Esophagus mucosa (tissue), 1 donor: ENCODE measurements around the gene LMNA. TPM values are rescaled to one million over a fixed set of nuclear protein-coding genes. Genes with fewer than 3 reads are reported as not detected.
A peak's percentile ranks its signal among the peaks of the same experiment; 100 is the strongest.

Experiments used
- ATAC-seq: fragments of 200-7000 bp; cut with Tn5 transposase; one replicate; pipeline ENCODE4 v1.9.1; 2020
- total RNA-seq: library from RNA; stranded (reverse); gene quantifications from one replicate; pipeline ENCODE4 v1.2.4, GENCODE V29; 2023
- donor health status: DM: yes; HTN: yes; CAD: no.

The LMNA gene
- total RNA-seq, 1 donor from 2014 or later, result 315 TPM

DNA sequence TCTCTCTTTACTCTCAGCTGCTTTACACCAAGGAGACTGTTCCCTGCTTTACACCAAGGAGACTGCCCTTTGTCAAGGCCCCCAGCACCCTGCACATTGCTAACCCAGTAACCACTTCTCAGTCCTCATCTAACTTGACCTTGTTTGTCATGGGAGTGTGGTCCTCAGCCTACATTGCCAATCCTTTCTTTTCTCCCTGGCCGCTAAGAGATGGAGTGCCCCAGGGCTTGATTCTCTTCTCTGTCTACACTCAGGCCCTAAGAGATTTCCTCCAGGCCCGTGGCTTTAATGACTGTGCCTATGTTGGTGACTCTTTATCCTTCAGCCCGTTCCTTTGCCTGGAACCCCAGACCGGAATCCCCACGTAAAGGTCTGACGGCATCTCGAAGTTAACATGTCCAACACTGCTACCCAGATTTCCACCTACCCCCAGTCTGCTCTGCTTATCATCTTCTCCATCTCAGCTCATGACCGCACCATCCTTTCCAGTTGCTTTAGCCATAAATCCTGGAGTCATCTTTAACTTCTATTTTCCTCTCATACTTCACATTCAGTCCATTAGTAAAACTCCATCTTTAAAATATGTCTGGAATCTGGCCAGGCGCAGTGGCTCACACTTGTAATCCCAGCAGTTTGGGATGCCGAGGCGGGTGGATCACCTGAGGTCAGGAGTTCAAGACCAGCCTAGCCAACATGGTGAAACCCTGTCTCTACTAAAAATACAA lies 29.4 kb downstream of the LMNA start:
- ATAC-seq, result no peak

DNA sequence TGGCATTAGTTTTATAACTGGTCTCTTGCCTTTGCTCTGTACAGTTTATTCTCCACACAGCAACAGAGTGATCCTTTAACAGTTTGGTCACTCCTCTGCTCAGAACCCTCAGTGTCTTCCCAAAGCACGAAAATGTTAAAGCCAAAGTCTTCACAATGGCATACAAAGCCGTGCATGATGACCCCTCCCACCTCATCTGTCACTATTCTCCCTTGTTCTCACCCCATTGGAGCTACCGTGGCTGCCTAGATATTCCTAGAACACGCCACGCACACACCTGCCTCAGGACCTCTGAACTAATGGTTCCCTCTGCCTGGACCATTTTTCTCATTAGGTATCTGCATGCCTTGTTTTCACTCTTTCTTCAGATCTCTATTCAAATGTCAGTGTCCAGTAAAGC lies 30.2 kb downstream of the LMNA start:
- ATAC-seq, result no peak

DNA sequence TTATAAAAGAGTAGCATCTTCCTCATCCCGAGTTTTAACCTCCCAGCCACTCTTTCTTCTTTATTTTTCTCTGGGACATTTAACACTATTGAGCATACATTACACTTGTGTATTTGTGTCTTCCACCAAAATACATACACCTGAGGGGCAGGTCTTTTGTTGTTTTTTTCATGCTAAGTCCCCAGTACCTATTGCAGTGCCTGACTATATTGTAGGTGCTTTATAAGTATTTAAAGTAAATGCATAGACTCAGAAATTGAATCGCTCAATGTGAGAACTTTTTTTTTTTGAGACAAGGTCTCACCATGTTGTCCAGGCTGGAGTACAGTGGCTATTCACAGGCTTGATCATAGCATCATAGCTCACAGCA lies 31.1 kb downstream of the LMNA start:
- no peak for ATAC-seq

DNA sequence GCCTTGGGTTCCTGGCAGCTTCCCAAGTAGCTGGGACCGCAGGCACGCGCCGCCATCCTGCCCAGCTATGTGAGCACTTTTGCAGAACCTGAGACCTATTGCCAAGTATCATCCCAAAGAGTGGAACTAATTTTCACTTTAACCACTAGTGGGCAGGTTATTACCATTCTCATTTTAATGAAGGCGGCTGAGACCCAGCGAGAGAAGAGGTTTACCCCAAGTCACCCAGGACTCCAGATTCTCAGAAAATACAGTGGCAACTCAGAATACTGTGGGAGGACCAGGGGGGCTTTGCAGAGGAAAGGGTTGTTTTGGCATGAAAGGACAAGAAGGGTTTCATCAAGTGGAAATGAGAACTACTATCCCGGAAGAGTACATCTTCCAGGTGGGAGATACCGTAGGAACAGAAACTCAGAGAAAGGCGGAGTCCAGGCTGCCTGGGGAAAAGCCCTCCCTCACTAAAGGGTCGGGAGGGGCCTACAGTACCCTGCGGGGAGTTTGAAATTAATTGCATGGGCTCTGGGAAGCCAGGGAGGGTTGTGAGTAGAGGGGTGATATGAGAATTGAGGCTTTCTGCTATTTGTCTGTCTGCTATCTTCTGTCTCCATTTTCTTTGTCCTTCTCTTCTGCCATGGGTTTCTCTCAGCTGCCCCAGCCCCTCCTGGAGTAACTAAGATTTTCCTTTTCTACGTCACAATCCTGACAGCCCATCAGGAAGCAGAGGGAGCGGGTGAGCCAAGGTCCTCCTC lies 31.7 kb downstream of the LMNA start:
- ATAC-seq, result peak; percentile 56

DNA sequence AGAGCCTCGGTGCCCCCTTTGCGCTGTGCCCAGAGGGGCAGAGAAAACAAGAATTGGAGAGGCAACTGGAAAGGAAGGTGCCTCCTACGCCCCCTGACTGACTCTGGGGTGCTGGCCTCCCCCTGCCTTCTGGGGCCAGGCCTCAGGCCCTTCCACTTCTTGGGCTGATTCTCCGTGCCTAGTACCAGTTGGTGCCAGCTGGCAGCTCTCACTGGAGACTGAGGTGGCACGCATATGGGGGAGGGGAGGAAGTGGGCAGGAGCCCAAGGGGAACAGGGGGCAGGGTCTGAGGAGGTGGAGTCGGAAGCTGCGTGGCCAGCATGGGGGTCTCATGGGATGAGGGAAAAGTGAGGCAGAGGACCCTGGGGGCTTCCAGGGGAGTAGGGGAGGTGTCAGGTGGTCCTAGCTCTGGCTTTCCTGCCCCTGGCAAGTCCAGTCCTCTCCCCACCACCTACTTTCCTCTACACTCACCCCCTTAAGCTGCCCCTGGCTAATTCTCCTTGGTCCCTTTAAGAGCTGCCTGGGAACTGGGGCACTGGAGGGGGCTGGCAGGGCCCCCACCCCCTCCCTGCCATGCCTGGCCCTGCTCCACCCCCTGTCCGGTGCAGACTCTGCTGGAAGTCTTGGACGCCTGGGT lies 32.4 kb downstream of the LMNA start:
- peak; percentile 1 for ATAC-seq

DNA sequence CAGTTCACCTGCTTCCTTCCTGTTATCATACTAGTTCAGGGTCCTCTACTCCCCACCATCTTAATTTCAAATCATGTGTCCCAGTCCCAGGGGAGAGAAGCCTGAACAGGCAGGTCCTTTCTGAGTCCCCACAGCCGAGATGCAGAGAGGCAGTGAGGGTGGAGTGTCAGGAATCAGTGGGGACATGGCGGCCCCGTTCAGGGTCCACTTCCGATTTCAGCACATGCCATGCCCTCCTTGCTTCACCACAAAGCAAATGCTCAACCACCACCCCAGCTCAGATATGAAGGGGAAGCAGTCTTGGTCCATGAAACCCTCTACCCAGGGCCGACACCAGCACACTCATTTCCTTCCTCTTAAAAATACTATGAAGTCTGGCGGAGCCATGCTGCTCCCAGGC lies 33.7 kb downstream of the LMNA start:
- no peak for ATAC-seq

DNA sequence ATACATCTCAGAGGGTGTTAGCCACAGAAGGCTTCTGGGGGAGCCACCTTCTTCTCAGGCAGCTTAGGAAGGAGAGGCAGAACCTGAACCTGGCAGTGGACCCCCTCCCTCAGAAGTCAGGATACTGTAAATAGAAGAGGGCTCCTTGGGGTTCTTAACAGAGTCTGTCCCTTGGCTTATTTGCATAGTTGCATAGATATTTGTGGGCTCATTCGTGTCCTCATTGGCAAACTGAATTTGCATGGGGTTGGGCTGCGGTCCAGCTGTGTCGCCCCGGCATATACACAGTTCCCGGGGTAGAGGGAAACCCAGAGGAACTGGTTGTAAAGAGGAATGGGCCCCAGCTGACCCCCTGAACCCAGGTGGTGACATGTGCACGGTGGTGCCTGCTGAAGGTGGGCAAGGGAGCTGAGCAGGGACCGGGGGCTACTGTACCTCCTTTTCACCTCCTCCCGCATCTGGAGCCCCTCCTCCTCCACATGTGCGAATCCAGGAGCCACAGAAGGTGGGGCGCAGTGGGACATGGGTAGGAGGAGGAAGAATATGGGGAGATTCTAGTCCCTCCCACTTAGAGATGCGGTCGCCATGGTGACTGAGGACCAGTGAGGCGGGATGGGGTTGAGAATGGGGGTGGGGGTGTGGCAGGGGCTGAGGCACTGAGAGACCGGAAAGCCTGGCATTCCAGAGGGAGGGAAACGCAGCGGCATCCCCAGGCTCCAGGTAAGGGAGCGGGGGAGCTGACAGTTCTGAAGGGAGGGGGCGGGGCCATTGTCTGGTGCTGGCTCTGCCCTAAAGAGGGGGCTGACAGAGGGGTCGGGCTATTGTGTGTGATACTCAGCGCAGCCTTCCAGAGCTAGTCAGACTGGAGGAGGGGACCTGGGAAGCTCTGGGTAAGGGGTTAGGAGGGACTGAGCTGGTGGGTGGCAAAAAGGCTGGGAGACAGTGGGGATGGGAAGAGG lies 35.1 kb downstream of the LMNA start:
- no peak for ATAC-seq

DNA sequence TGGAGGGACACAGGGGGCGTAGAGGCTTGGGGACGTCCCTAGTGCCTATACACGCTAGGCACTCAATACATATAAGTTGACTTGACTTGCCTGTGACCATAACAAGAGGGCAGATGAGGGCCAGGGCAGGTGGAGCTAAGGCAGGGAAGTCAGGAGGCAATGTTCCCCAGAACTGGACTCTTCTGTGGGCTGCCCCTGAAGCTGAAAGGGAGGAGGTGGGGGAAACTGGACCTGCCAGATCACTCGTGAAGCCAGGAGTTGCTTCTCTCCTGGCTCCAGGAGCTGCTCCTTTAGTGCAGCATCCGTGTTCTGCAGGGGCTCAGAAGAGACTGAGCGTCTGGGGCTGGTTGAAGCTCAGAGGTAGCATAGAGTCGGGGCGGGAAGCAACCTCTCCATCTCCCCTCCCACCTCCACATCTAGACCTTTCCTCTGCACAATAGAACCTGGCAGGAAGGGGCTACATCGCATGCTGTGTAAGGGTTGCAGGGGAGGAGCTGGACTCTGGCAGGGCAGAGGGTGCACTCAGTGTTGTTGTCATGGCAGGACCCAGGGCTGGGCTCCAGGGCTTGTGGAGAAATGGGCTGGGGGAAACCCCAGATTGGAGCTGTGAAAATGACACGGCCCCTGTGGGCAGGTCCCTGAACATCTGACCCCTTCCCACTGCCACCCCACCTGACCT lies 36.0 kb downstream of the LMNA start:
- no peak for ATAC-seq

DNA sequence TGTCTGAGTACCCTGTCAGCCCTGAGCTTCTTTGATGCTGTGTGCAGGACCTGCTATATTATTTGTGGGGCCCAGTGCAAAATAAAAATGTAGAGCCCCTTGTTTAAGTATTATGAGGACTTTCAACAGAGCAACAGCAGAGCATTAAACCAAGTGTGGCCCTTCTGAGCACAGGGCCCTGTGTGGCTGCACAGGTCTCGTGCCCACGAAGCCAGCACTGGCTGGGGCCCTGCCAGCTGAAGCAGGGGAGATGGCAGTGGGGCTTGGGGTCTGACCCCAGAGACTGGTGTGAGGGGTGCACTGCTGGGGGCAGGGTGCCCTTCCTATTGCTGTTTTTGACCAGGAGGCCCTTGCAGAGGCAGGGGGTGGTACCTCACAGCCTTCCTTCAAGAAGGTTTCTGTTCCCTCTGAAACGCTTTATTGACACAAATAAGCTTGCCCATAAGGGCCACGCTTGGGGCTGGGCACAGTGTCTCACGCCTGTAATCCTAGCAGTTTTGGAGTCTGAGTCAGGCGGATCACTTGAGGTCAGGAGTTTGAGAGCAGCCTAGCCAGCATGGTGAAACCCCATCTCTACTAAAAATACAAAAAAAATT lies 36.7 kb downstream of the LMNA start:
- ATAC-seq, result peak; percentile 22

DNA sequence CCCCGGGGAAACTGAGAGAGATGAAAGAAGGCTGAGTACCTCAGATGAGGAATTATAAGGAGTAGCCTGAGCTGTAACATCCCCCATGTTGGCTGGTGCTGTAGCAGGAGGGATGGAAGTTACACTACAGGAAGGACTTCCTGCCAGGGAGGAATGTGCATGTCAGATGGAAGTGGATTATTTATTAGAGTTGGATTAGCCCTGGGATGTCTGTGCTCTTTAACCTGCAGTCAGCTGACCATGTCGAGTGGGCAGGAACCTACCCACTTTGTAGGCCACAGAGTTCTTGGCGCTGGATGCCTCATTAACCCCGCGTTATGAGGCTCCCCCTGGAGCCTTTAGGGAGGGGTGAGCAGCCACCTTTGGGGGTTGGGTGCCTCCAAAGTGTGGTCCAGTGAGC lies 38.1 kb downstream of the LMNA start:
- no peak for ATAC-seq

DNA sequence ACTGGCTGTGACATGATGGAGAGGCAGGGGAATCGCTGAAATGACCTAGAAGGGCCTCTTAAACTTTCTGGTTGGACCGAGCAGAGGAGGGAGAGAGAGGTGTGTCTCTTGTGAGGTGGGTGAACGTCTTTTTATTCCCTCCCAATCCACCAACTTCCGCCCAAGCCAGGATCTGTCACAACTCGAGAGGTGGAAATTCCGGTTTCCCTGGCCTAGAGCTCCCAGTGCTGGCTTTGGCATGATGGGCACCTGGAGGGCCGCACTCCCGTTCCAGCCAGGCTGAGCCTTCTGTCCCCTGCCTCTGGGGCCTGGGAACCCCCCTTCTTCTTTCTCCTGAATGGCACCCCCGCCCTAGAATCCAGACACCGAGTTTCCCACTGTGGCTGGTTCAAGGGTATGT lies 38.9 kb downstream of the LMNA start, which contains the start of gene SEMA4A:
Gene SEMA4A, plus strand, starts transcription at position 224 of the 400 bp plus-strand sequence. CDS start 994 bp downstream, outside the sequence.
- peak; percentile 79 for ATAC-seq

DNA sequence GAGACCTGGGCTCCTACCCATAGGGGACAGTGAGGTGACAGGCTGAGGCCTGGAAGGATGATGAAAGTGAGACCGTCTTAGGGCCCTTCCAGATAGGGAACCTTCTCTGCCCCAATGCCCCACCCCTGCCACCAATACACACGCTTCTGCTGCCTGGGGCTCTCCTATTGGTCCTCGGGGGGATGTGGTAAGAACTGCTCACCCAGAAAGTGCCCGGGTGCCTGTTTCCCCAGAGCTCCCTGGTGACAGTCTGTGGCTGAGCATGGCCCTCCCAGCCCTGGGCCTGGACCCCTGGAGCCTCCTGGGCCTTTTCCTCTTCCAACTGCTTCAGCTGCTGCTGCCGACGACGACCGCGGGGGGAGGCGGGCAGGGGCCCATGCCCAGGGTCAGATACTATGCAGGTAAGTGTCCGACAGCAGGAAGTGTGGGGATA lies 39.8 kb downstream of the LMNA start:
- peak; percentile 53 for ATAC-seq

DNA sequence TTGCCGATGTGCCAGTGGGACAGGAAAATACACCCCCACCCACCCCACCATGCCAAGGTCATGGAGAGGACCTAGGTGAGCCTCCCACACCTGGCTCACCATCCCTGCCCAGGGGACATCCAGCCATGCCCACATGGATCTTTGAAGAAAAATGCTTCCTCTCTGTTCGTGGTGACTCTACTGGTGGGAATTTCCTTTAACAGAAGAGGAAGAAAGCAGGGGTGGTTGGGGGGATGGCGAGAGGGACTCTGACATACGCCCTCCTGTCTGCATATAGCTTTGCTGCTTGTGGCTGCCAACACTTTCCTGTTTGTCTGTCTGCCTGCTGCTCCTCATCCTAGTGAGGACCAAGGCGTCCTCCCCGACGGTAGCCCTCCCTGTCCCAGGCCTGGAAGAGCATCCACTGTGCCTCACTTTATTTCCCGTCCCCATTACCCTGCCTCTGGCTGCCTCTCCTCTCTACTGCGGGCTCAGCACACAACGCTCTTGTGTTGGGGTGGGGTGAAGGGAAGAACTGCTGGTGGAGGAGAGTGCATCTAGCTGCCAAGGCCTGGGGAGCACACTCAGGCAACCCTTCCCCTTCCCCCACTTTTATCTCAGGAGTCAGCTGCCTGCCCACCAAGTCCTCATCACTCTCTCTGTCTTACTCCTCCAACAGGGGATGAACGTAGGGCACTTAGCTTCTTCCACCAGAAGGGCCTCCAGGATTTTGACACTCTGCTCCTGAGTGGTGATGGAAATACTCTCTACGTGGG lies 41.4 kb downstream of the LMNA start:
- ATAC-seq, result no peak

DNA sequence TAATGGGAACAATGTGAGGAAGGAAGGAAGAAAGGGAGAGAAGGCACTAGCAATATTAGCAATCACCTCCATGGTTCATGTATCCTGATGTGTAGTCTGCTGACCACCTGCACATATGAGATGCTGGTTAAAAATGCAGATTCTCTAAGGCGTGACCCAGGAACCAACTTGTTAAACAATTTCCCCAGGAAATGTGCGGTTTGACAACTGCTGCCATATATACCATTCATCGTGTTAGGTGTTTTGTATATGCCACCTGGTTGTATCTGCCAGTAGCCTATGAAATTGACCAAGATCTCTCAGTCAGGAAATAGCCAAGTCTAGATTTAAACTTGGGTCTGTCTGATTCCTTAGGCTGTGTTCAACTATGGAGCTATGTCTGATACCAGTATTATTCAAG lies 43.0 kb downstream of the LMNA start:
- no peak for ATAC-seq

DNA sequence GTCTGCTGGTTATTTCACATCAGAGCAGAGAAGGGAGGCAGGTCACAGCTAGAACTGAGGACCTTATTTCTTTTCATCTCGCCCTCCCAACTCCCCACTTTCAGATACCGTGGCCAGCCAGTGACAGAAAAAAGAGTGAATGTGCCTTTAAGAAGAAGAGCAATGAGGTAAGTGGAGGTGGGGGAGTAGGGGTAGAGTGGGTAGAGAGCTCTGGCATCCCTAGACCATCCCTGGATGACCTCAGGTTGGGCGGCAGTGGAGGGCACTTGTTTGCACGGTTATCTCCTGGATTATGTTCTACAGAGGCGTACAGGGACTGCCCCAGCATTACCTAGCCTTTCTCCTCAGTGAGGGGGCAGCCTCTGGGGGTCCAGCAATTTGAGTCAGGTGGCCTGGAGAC lies 43.5 kb downstream of the LMNA start:
- ATAC-seq, result no peak

DNA sequence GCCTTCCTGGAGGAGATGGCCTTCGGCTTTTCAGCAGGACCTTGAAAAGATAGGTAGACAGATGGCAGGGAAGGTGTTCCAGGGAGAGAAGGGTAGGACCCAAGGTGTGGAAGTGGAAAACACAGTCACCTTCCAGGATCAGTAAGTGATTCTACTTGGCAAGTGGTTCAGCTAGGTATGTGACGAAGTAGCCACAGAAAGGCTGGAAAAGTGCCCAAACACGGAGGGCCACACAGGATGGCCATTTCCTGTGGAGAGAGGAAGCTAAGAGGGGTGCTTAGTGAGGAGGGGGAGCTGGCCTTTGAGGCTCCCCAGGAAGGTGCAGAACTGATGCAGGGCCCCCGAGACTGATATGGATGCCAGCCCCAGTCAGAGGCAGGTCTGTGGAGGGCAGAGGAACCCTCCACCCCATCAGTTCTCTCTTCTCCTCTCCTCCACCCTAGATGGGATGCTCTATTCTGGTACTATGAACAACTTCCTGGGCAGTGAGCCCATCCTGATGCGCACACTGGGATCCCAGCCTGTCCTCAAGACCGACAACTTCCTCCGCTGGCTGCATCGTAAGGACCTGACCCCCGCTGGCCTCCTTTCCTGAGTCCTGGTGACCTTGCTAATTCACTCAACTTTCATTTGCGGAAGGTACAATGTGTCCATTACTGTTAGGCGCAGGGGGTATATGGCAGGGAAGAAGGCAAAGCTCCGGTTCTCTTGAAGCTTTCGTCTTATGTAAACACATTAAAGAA lies 45.7 kb downstream of the LMNA start:
- ATAC-seq, result no peak

DNA sequence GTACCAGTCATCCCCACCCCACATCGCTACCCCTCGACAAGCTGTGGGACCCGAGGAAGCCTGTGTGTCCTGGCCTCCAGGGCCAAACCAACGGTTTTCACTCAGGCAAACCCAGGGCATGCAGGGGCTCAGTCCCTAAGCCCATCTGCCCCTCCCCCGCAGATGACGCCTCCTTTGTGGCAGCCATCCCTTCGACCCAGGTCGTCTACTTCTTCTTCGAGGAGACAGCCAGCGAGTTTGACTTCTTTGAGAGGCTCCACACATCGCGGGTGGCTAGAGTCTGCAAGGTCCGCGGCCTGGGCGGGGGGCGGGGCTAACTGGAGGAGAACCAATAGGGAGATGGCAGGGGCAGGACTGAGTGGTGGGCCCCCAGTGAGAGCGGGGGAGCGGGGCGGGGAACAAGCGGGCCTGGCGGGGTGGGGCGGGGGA lies 46.2 kb downstream of the LMNA start:
- peak; percentile 54 for ATAC-seq

DNA sequence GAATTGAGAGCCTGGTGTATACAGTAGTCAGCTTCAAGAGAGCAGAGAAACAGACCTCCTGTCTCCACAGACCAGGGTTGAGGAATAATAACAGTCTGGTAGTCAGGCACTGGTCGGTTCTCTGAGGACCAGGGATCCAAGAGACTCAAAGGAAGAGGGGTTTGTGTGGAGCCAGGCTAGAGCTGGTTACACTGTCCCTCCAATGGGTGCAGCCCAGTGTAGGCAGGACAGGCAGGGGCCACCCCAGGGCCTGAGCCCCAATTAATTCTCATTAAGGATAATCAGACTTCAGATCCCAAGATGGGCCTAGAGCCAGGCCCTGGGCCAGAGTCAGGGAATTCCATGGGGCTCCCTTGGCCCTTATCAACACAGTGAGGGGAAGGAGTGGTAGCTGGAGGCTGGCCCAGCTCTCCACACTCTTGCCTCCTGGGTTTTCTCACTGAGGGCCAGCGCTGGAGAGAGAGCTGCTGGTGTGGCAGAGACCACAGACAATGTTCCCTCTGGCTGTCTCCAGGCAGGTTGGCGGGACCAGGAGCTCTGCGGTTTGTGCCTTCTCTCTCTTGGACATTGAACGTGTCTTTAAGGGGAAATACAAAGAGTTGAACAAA lies 48.0 kb downstream of the LMNA start:
- ATAC-seq, result no peak

DNA sequence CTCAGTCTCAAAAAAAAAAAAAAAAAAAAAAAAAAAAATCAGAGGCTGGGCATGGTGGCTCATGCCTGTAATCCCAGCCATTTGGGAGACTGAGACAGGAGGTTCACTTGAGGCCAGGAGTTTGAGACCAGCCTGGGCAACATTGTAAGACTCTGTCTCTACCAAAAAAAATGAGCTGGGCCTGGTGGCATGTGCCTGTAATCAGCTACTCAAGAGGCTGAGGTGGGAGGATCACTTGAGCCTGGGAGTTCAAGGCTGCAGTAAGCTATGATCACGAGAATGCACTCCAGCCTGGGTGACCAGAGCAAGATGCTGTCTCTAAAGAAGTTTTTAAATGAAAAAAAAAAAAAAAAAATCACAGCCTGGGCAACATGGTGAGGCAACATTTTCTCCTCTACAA lies 49.2 kb downstream of the LMNA start:
- ATAC-seq, result no peak
